Nucleus accumbens (tissue), 56 donors: Measurements from ENCODE around the gene BOC.

Source experiments
- DNase-seq, 56 donors: peaks; one replicate each; lab custom pipeline; 2025; lab: John Stamatoyannopoulos, UW

Gene BOC

DNA sequence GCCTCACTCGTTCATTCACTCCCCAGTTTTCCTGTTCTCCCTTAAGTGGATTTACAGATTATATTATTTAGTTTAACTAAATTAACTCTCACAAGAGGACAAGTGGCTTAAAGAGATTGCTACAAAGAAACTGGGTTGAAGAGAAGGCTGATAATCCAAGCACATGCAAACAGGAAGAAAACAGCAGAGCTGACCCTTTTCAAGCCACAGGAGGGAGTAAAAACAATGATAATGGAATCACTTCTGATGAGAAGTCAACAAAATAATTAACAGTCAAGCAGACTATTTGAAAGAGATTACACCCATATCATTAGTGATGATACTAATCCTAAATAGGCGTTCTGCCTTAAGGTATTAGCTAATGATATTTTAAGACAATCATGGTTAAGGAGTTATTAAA, 31.7 kb downstream of the BOC start:
- DNase-seq: no peak

DNA sequence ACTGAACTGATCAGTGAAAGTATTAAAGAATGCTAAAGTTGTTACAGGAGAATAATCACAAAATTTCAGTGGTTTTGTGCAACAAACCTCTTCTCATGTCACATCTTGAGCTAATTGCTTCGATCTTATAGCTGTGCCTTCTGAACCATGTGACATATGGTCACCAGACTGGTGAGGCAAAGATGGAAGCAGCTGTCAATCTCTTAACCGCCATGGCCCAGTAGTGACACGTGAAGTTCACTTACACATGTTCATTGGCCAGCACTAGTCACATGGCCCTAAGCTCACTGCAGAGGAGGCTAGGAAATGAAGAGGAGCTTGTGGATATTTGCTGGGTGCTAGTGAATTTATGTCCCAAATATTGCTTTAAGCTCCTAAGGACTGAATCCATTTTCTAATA, 32.5 kb downstream of the BOC start:
- DNase-seq: no peak

DNA sequence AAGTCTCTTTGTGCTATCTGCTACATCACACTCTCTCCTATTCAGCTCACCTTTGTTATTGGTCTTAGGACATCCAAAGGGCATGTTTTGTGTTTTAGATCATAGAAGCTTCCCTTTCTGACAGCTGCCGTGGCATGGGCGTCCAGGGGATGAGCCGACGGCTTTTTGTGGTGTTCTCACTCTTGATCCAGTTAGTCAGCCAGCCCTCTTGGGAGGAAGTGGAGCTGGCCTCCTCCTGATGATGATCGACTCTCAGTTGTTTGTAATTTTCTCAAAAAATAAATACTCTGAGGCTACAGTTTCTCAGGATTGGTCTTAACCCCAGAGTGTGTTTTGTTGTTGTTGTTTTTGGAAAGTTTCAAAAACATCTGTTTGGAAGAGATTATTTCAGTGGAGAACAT, 34.4 kb downstream of the BOC start:
- no peak for DNase-seq

DNA sequence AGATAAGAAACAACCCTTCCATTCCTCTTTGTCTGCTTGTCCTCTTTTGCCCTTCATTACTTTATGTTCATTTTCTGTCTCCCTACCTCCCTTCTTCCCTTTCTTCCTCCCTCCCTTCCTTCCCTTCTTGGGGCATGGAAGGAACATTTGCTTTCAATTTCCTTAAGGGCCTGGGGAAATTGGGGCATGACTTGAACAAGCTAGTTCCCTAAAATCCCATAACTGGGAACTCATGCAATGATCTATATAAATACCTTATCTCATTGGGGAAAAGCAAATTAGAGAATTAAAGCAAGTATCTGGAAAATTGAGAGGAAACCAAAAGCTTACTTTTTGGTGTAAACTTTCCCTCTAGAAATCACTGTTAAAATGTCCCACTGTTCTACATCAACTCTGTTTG, 35.7 kb downstream of the BOC start:
- DNase-seq: no peak

DNA sequence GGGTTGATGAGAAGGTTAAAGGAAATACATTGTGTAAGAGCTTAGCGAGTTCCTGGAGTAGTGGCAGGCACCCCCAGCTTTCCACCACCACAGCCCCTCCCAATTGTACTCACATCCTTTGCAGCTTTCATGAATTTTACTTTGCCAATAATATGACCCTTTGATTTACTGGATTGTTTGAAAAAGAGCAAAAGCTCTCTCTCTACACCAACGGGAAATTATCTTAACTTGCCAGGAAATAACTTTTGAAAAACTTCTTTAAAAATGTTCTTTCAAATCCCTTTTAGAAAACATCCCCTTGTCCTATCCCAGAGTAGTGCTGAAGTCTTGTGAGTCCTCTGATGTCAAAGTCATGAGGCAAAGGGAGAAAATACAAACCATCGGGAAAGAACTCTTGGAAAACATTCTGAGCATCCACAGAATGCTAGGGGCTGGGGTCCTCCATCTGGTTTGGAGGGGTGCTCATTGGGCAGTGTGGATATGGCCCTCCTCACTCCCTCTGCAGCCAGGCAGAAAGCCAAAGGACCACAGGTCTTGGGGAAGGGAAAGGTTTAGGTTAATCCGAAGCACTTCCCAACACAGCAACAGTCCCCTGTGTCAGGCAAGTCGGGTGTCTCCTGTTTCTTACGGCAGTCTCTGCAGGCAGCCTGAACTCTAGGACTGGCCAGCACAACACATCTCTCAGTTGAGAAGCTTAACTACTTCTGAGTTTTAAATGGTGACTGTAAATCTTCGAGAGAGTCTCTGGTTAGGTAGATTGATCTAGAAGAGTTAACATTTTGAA, 36.5 kb downstream of the BOC start:
- no peak for DNase-seq

GRCh38 chr3:113249111-113249510, 37.8 kb downstream of the BOC start:
- DNase-seq: peak in 10 of 56 donors; percentile 9 to 44 (median 16)

GRCh38 chr3:113249601-113250000, 38.2 kb downstream of the BOC start:
- DNase-seq: no peak

GRCh38 chr3:113250566-113250965, 39.2 kb downstream of the BOC start:
- DNase-seq: no peak

DNA sequence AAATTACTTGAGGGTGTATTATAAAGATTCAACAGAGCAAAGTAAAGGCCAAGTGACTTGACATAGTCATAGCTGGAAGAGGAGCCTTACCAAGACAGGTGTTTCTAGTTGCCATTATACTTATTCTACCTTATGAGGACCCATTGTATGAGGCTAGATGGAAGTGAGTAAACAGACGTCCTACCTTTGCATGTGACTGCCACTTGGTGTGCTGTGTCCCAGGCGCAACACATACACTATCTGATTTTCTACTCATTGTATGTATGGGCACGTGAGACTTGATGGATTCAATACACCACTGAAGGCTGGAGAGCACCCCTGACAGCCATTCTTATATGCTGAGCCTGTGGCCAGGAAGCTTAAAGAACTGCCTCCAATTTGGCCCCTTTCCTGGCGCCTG, 40.5 kb downstream of the BOC start:
- no peak for DNase-seq

DNA sequence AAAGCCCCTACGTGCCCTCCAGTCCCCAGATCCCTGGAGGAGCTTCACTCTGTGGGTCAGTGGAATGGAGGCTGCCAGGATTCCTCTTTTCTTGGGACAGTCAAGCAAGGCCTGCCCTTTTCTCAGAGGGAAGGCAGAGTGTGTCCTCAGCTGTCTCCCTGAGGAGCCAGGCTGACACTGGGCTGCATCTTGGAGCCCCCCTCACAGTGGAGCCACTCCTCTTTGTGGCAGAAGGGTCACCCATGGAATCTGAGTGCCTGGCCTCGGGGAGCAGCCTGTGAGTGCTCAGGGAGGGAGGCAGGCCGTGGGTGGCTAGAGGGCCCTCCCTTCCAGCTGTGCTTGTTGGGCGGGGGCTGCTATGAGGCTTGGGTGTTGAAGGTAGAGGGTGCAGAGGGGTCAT, 41.2 kb downstream of the BOC start:
- no peak for DNase-seq

- no peak for DNase-seq
Observed at GRCh38 chr3:113253702-113254101, 42.3 kb downstream of the BOC start.

DNA sequence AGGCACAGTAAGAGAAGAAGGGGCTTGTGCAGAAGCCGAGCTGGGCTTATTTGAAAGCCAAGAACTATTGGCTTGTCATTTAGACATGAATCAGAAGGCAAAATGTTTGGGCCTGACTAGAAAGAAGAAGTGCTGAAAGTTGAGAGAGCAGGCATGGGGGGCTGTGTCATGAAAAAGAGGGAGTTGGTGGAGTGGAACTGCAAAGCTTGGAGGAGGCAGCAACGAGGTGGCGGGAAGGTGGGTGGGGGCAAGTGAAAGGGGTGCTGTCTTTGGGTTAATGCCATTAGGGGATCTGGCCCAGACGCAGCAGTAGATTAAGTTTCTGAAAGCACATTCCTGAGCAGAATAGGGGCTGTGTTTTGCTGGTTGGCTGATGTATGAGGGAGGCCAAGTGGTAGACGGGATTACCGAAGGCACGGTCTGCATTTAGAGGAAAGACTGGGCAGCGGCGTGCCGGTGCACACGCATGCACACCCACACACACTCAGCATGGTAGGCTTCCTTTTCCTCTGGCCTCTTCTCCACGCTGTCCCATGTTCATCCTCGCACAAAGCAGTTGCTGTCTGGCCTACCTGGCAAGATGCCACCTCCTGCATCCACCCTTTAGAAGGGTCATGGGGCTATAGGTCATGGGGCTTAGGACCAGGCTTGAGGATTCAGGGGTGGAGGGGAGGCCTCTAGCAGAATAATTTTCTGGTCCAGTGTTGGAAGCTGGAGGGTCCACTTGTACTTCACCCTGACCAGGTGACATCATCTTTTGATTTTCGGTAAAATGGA, 43.0 kb downstream of the BOC start:
- DNase-seq: peak in 4 of 56 donors; percentile 16 to 26 (median 22)

GRCh38 chr3:113255100-113255853, 43.9 kb downstream of the BOC start:
- DNase-seq: peak in 2 of 56 donors; percentile 23 to 24

DNA sequence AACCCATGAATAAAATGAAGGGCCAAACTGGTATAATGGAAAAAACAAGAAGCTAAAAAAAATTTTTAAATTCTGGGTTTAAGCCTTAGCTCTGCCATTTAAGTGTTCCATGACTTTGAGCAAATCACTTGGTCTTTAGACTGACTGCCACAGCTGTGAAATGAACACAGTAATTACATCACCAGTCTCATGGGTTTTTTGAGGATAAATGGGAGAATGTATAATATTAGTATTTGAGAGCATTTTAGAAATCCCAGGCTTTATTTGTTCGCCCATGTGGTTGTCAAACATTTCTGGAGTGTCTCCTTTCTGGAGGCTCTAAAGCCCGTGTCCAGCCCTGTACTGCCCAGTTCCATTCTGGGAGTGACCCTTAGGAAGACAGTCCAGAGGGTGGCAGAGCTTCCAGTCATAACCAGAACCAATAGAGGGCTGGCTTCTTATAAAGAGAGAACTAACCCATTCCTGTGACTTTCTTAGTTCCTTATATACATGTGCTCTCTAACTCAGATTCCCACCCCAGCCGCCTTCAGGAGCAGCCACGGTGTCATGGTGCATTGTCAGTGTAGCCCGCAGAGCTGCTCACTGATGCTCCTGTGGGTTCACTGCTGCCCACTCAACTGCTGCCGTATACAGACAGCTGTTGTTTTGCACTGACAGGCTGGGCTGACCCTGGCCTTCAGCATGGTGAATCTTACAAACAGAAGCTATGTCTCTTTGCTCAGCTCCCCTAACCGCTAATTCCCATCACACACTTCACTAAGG, 44.7 kb downstream of the BOC start:
- no peak for DNase-seq

GRCh38 chr3:113258361-113258760, 47.0 kb downstream of the BOC start:
- no peak for DNase-seq

- no peak for DNase-seq
Observed at GRCh38 chr3:113259196-113259595, 47.8 kb downstream of the BOC start.

GRCh38 chr3:113261063-113261625, 49.8 kb downstream of the BOC start:
- no peak for DNase-seq

DNA sequence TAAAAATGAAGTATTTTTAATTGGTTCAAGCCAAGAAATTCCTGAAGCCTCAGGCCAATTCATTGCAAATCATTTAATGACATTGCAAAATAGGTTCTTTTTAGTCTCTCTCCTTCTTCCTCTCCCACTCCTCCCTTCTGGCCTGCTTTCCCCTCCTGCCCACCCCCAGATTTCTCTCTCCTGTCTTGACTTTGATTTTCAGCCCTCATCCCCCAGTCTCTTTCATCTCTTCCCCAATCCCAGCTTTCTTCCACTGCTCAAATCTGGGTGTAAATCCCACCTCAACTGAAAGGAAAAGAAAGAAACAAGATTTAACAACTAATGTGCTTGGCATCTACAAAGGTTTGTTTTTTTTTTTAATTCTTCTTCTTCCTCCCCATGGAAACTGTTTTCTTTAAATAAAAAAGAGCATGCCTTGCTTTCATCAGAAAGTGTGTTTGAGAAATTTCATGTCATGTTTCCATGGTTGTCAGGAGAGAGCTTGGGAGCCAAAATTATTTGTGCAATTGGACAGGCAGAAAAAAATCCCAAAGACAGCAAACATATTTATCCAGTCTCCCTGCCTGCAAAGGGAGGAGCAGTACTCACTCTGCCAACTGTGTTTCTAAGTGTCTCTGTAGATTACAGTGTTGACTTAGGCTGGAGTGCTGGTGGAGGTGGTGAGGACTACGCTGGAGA, 50.4 kb downstream of the BOC start:
- DNase-seq: no peak

- no peak for DNase-seq
Observed at GRCh38 chr3:113262304-113262665, 50.9 kb downstream of the BOC start.

- no peak for DNase-seq
Observed at GRCh38 chr3:113263020-113263419, 51.7 kb downstream of the BOC start.
